Fibroblast of upper back skin (primary cell): ENCODE measurements around the gene WDR11.
A peak's percentile ranks its signal among the peaks of the same experiment; 100 is the strongest.

Source experiments
- DNase-seq: peaks from one replicate; pipeline ENCODE4 v3.0.0-alpha.2; 2013

Gene WDR11

GRCh38 chr10:120850911-120851865 is at the start of gene WDR11:
TSS of gene WDR11 (plus strand) at chr10:120851362. CDS start at chr10:120851421, 59 bp downstream.
- DNase-seq: peak; percentile 92

GRCh38 chr10:120802935-120803334 is 48.2 kb upstream of the WDR11 start:
- DNase-seq: no peak

GRCh38 chr10:120803972-120804371 is 47.2 kb upstream of the WDR11 start:
- no peak for DNase-seq

- no peak for DNase-seq
Measured at GRCh38 chr10:120805014-120805812, 45.9 kb upstream of the WDR11 start.

- no peak for DNase-seq
Measured at GRCh38 chr10:120806081-120806480, 45.1 kb upstream of the WDR11 start.

GRCh38 chr10:120810298-120810697 is 40.9 kb upstream of the WDR11 start:
- DNase-seq: no peak

GRCh38 chr10:120813085-120813484 is 38.1 kb upstream of the WDR11 start:
- DNase-seq: no peak

GRCh38 chr10:120818301-120818700 is 32.9 kb upstream of the WDR11 start:
- DNase-seq: no peak

GRCh38 chr10:120819366-120819765 is 31.8 kb upstream of the WDR11 start:
- no peak for DNase-seq

- DNase-seq: peak; percentile 31
Measured at GRCh38 chr10:120823266-120823665, 27.9 kb upstream of the WDR11 start.

GRCh38 chr10:120824881-120825309 is 26.3 kb upstream of the WDR11 start:
- DNase-seq: peak; percentile 4

GRCh38 chr10:120825878-120826769 is 25.0 kb upstream of the WDR11 start:
- DNase-seq: peak; percentile 13

- no peak for DNase-seq
Measured at GRCh38 chr10:120827251-120827875, 23.8 kb upstream of the WDR11 start.

- no peak for DNase-seq
Measured at GRCh38 chr10:120828763-120829319, 22.3 kb upstream of the WDR11 start.

- DNase-seq: no peak
Measured at GRCh38 chr10:120832106-120832505, 19.1 kb upstream of the WDR11 start.

GRCh38 chr10:120833222-120833928 is 17.8 kb upstream of the WDR11 start:
- no peak for DNase-seq

- no peak for DNase-seq
Measured at GRCh38 chr10:120835603-120836002, 15.6 kb upstream of the WDR11 start.

- DNase-seq: no peak
Measured at GRCh38 chr10:120838941-120839340, 12.2 kb upstream of the WDR11 start.

GRCh38 chr10:120841522-120842189 is 9.5 kb upstream of the WDR11 start:
- DNase-seq: no peak

- no peak for DNase-seq
Measured at GRCh38 chr10:120854388-120854787, 3.2 kb downstream of the WDR11 start.
